HG02938 (cell line): Measurements from ENCODE around the gene TOMT.
"Not testable (repeated sequence)": the region's sequence is repeated elsewhere in the genome, so short reads cannot be mapped to it uniquely, and the experiment has no call there.

Source experiments
- ATAC-seq: cut with Tn5 transposase; IDR thresholded peaks from one replicate; pipeline ENCODE4 v1.9.1; 2021; ENCODE audit warnings: mild to moderate bottlenecking, moderate library complexity; ENCODE audit not compliant: unreplicated experiment

TOMT gene

GRCh38 chr11:72123117-72123653, 17.5 kb downstream of the TOMT start:
- ATAC-seq: no peak

GRCh38 chr11:72124046-72124445, 18.3 kb downstream of the TOMT start:
- no peak for ATAC-seq

- ATAC-seq: no peak
Measured at GRCh38 chr11:72125956-72126355, 20.2 kb downstream of the TOMT start.

GRCh38 chr11:72127923-72128322, 22.2 kb downstream of the TOMT start:
- ATAC-seq: no peak

GRCh38 chr11:72129381-72129780, 23.7 kb downstream of the TOMT start:
- no peak for ATAC-seq

GRCh38 chr11:72132646-72133045, 26.9 kb downstream of the TOMT start:
- ATAC-seq: no peak

GRCh38 chr11:72135473-72135872, 29.7 kb downstream of the TOMT start, which contains the start of gene FOLR3:
FOLR3 (plus strand) TSS chr11:72135725; CDS start chr11:72135953, 228 bp downstream.
- not testable (repeated sequence) for ATAC-seq

- no peak for ATAC-seq
Measured at GRCh38 chr11:72135891-72136683, 30.4 kb downstream of the TOMT start.

- no peak for ATAC-seq
Measured at GRCh38 chr11:72136684-72137262, 31.0 kb downstream of the TOMT start.

GRCh38 chr11:72138821-72139390, 33.2 kb downstream of the TOMT start:
- no peak for ATAC-seq

- no peak for ATAC-seq
Measured at GRCh38 chr11:72139500-72139899, 33.8 kb downstream of the TOMT start.

- ATAC-seq: no peak
Measured at GRCh38 chr11:72140661-72141060, 34.9 kb downstream of the TOMT start.

GRCh38 chr11:72141066-72141465, 35.3 kb downstream of the TOMT start:
- no peak for ATAC-seq

GRCh38 chr11:72142086-72142485, 36.4 kb downstream of the TOMT start:
- ATAC-seq: not testable (repeated sequence)

GRCh38 chr11:72142543-72142942, 36.8 kb downstream of the TOMT start:
- not testable (repeated sequence) for ATAC-seq

- no peak for ATAC-seq
Measured at GRCh38 chr11:72144807-72145565, 39.3 kb downstream of the TOMT start.

- ATAC-seq: no peak
Measured at GRCh38 chr11:72146625-72147024, 40.9 kb downstream of the TOMT start.

GRCh38 chr11:72150882-72151281, 45.2 kb downstream of the TOMT start:
- no peak for ATAC-seq

GRCh38 chr11:72153874-72154273, 48.1 kb downstream of the TOMT start:
- ATAC-seq: not testable (repeated sequence)

- ATAC-seq: no peak
Measured at GRCh38 chr11:72154816-72155215, 49.1 kb downstream of the TOMT start.

- ATAC-seq: no peak
Measured at GRCh38 chr11:72155751-72156150, 50.0 kb downstream of the TOMT start.
